Glomerular endothelial cell (primary cell): Measurements from ENCODE around the gene CELF2. TPM values are rescaled to one million over a fixed set of nuclear protein-coding genes. Genes with fewer than 3 reads are reported as not detected.

ENCODE experiments used
- DNase-seq: peaks from one replicate; pipeline ENCODE4 v3.0.0-alpha.2; 2011; ENCODE audit warnings: low read depth, low spot score; ENCODE audit errors: extremely low read depth
- total RNA-seq: library from RNA; depleted of rRNA; stranded (reverse); fragments of >200 nt; gene quantifications from 2 replicates; pipeline ENCODE4 v1.2.3, GENCODE V29; 2015

The CELF2 gene
- total RNA-seq, 1 donor from 2014 or later: 31.3 TPM

GRCh38 chr10:11057018-11057417 is 39.3 kb downstream of the CELF2 start:
- no peak for DNase-seq

- no peak for DNase-seq
Measured at GRCh38 chr10:11057448-11057847, 39.8 kb downstream of the CELF2 start.

- DNase-seq: no peak
Measured at GRCh38 chr10:11057994-11058393, 40.3 kb downstream of the CELF2 start.

- no peak for DNase-seq
Measured at GRCh38 chr10:11058965-11059364, 41.3 kb downstream of the CELF2 start.

GRCh38 chr10:11063856-11064255 is 46.2 kb downstream of the CELF2 start:
- DNase-seq: no peak

- no peak for DNase-seq
Measured at GRCh38 chr10:11064832-11065231, 47.2 kb downstream of the CELF2 start.

GRCh38 chr10:11065567-11065966 is 47.9 kb downstream of the CELF2 start:
- DNase-seq: no peak

GRCh38 chr10:11066520-11066919 is 48.8 kb downstream of the CELF2 start:
- no peak for DNase-seq

GRCh38 chr10:11068861-11069633 is 51.4 kb downstream of the CELF2 start:
- no peak for DNase-seq

- DNase-seq: no peak
Measured at GRCh38 chr10:11073410-11073809, 55.7 kb downstream of the CELF2 start.

- no peak for DNase-seq
Measured at GRCh38 chr10:11074536-11075267, 57.0 kb downstream of the CELF2 start.

GRCh38 chr10:11076221-11076620 is 58.5 kb downstream of the CELF2 start:
- no peak for DNase-seq

- DNase-seq: no peak
Measured at GRCh38 chr10:11080564-11080984, 62.9 kb downstream of the CELF2 start.

- DNase-seq: no peak
Measured at GRCh38 chr10:11081408-11081807, 63.7 kb downstream of the CELF2 start.

- no peak for DNase-seq
Measured at GRCh38 chr10:11082526-11082925, 64.9 kb downstream of the CELF2 start.

GRCh38 chr10:11083051-11083450 is 65.4 kb downstream of the CELF2 start:
- no peak for DNase-seq

- DNase-seq: no peak
Measured at GRCh38 chr10:11085545-11085944, 67.9 kb downstream of the CELF2 start.

- no peak for DNase-seq
Measured at GRCh38 chr10:11086177-11086840, 68.6 kb downstream of the CELF2 start.

- DNase-seq: no peak
Measured at GRCh38 chr10:11087372-11087771, 69.7 kb downstream of the CELF2 start.

- DNase-seq: no peak
Measured at GRCh38 chr10:11088709-11089108, 71.0 kb downstream of the CELF2 start.

GRCh38 chr10:11089272-11089671 is 71.6 kb downstream of the CELF2 start:
- no peak for DNase-seq
